GM18867 (cell line): ENCODE data around the gene LIMS3.
A peak's percentile ranks its signal among the peaks of the same experiment; 100 is the strongest.
"Not testable (repeated sequence)": the region's sequence is repeated elsewhere in the genome, so short reads cannot be mapped to it uniquely, and the experiment has no call there.

Source experiments
- ATAC-seq: cut with Tn5 transposase; IDR thresholded peaks from one replicate; pipeline ENCODE4 v1.9.1; 2021; ENCODE audit warnings: mild to moderate bottlenecking, moderate library complexity; ENCODE audit not compliant: unreplicated experiment

LIMS3 gene

GRCh38 chr2:109898462-109899336 is at the start of gene LIMS3:
LIMS3 (plus strand) TSS chr2:109898688; CDS start chr2:109898729, 41 bp downstream.
- ATAC-seq, result not testable (repeated sequence)

DNA sequence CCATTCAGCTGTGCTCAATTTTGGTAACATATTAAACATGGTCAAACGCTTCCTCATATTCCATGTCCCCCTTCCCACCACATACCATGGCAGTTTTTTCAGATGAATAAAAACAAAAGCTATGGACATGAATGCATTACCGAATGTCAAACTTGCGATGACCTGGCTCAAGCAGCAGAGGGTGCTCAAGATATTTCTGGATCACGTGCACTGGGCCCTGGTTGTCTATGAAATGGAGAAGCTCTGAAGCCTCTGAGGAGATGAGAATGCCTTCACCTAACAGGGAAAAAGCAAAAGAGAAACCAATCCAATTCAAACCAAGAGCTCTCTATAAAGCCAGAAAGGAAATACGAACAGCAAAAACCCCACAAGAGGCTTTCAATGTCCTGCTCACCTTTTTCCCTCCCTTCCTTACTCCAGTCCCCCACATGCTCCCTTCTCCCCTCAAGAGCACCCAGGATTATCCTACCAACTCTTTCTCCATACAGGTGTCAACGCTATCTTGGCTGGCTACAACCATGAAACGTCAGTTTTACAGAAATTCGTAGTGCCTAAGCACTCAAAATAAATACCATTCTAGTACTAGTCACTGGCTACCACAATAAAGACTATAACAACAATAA is 27.2 kb upstream of the LIMS3 start:
- peak; percentile 91 for ATAC-seq

GRCh38 chr2:109876625-109877024 is 21.9 kb upstream of the LIMS3 start:
- ATAC-seq, result not testable (repeated sequence)

DNA sequence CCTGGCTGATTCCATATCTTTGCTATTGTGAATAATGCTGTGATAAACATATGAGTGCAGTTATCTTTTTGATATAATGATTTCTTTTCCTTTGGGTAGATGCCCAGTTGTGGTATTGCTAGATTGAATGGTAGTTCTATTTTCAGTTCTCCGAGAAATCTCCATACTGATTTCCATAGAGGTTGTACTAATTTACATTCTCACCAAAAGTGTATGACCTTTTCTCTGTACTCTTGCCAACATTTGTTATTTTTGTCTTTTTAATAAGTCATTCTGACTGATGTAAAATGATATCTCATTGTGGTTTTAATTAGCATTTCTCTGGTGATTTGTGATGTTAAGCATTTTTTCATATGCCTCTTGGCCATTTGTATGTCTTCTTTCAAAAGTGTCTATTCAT is 16.4 kb upstream of the LIMS3 start:
- not testable (repeated sequence) for ATAC-seq

GRCh38 chr2:109888414-109888813 is 10.1 kb upstream of the LIMS3 start:
- not testable (repeated sequence) for ATAC-seq

DNA sequence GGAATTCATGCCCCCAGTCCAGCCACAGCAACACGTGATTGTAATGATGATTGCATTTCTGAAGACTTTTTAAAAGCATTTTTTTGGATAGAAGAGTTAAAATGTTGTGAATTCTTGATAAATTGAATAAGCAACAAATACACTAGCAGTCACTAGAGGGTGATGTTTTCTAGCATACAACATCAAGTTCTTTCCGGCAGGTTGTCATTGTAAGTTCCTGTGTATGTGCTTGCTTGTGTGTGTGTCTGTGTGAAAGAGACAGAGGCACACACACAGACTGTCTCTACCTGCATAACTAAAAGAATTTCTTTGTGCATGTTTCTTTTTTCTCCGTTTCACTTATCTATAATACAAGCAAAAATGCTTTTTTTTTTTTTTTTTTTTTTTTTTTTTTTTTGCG is 8.6 kb upstream of the LIMS3 start:
- ATAC-seq, result not testable (repeated sequence)

GRCh38 chr2:109891024-109891423 is 7.5 kb upstream of the LIMS3 start:
- ATAC-seq, result not testable (repeated sequence)

GRCh38 chr2:109893736-109894135 is 4.8 kb upstream of the LIMS3 start:
- ATAC-seq, result not testable (repeated sequence)

- ATAC-seq, result not testable (repeated sequence)
Observed at GRCh38 chr2:109894141-109894540, 4.3 kb upstream of the LIMS3 start.

DNA sequence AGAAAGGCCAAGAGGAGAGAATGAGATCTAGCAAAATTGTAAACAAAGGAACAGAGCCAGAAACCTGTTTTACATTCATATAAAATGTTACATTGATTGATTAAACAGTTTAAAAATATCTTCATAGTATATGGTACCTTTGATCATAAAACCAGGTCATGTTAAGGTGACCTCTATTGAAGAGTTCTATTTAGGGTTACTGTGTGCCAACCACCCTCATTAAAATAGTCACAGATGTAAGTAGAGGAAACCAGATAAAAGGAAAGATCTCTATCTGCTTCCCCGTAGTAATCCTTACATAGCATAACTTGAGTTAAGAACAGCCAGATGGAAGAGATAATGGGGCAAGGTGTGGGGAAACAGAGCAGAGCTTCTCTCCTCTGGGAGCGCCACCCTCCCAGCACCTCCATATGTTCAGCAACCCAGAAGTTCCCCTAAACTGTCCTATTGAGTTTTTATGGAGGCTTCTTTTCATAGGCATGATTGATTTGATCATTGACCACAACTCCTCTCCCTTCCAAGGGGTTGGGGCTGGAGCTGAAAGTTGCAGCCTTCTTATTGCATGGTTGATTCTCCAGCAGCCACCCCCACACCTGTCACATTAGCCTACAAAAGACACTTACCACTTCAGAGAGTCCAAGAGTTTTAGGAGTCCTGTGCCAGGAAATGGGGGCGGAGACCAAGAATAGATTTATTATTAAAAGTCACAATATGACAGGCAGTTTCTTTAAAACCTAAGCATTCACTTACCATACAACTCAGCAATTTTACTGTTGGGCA is 3.2 kb upstream of the LIMS3 start:
- not testable (repeated sequence) for ATAC-seq

- ATAC-seq, result peak; percentile 98
Observed at GRCh38 chr2:109896212-109896611, 2.3 kb upstream of the LIMS3 start.

- ATAC-seq, result not testable (repeated sequence)
Observed at GRCh38 chr2:109897769-109898461, 573 bp upstream of the LIMS3 start.

DNA sequence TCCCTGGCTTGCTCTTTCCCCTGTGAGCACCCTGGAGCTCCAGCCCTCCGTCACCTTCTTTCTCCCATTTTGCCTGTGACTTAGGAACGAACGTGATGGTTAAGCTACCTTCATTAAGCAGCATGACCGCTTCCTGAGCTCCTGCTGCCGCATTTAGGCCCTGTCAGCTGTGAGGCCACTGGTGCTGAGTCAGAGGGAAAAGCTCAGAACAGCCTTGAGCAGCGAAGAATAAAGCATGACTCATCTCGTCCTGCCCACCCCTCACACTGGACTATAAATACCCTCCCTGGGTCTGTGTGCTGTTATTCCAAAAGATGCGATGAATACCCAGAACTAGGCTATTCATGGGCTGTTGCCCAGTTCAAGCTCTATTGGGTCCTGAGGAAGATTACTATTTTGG is 7.3 kb downstream of the LIMS3 start:
- ATAC-seq, result peak; percentile 68

GRCh38 chr2:109908626-109909025 is 10.1 kb downstream of the LIMS3 start:
- not testable (repeated sequence) for ATAC-seq

DNA sequence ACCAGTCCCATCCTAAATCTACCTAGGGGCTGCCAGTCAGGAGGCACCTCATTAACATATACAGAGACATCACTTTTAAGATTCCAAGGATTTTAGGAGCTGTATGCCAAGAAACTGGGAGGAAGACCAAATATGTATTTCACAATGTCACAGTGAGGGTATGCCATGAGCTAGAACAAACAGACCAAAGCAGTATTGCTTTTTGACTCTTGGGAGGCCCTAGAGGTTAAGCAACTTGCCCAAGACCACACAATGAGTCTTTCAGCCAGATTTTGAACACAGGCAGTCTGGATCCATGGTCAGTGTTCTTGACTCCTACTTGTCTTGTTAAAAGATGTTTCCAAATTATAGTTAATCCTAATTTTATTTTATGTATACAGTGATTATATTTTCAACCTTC is 12.3 kb downstream of the LIMS3 start:
- ATAC-seq, result not testable (repeated sequence)

DNA sequence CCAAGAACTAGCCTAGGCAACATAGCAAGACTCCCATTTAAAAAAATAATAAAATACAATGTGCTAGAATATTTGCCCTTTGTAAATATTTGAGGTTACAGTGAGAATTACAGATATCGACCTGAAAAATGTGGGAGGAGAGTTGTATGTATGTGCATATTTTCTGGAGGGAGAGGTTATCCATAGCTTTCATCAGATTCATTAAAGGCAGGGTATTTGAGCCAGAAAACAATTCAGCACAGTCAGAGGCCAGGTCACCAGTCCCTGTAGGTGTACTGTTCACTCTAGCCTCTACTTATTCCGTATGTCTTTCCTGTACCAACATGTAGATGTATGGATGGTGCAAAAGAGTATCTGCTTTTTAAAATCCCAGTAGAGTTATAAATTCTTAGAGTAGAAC is 15.4 kb downstream of the LIMS3 start:
- ATAC-seq, result not testable (repeated sequence)

- not testable (repeated sequence) for ATAC-seq
Observed at GRCh38 chr2:109914552-109914951, 16.1 kb downstream of the LIMS3 start.

DNA sequence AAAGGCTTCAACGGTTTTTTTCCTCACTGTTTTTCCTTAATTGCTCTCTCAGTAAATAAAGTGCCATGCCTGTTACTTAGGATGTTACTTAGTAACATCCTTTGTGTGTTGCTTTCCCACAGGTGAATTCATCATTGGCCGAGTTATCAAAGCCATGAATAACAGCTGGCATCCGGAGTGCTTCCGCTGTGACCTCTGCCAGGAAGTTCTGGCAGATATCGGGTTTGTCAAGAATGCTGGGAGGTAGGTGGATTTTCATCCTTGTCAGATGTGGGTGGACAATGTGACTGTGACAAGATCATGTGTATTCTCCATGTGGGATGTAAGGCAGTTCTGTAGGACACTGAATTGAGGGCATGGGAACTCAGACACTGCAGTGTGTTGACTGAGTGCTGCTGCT is 17.3 kb downstream of the LIMS3 start:
- ATAC-seq, result not testable (repeated sequence)

GRCh38 chr2:109920162-109920561 is 21.7 kb downstream of the LIMS3 start:
- ATAC-seq, result not testable (repeated sequence)

GRCh38 chr2:109921543-109922384 is 23.3 kb downstream of the LIMS3 start:
- ATAC-seq, result not testable (repeated sequence)
